ENCODE measurements around the gene METTL24. TPM values are rescaled to one million over a fixed set of nuclear protein-coding genes. Genes with fewer than 3 reads are reported as not detected.

The METTL24 gene
- total RNA-seq, 1 donor = 0.09 TPM

DNA sequence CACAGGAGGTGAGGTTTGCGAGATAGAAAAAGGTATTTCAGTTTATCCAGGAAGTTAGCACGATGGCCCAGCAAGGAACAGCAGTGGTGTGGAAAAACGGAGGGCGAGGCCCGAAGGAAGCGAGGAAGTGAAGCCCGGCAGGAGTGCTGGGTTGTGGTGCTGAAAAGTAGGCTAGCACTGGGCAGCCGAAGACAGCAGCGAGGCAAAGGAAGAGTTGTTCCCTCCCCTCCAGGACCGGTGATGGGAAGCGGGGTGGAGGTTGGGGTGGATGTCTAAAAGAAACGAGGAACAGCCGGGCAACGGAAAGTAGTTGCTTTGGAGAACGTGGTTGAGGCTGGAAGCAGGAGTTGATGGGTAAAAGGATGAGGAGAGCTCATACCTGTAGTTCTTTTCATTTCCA lies 1.4 kb downstream of the METTL24 start:
- DNase-seq (ENCODE audit: low read depth) = no peak
- no peak overlapping the region for H3K4me3 ChIP-seq (ENCODE audit: low read depth, low read length)
- TF ChIP-seq, protein P1, sequence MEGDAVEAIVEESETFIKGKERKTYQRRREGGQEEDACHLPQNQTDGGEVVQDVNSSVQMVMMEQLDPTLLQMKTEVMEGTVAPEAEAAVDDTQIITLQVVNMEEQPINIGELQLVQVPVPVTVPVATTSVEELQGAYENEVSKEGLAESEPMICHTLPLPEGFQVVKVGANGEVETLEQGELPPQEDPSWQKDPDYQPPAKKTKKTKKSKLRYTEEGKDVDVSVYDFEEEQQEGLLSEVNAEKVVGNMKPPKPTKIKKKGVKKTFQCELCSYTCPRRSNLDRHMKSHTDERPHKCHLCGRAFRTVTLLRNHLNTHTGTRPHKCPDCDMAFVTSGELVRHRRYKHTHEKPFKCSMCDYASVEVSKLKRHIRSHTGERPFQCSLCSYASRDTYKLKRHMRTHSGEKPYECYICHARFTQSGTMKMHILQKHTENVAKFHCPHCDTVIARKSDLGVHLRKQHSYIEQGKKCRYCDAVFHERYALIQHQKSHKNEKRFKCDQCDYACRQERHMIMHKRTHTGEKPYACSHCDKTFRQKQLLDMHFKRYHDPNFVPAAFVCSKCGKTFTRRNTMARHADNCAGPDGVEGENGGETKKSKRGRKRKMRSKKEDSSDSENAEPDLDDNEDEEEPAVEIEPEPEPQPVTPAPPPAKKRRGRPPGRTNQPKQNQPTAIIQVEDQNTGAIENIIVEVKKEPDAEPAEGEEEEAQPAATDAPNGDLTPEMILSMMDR (IDR thresholded peaks at IDR 0.05; ENCODE audit: insufficient read depth, low read length) = no peak

DNA sequence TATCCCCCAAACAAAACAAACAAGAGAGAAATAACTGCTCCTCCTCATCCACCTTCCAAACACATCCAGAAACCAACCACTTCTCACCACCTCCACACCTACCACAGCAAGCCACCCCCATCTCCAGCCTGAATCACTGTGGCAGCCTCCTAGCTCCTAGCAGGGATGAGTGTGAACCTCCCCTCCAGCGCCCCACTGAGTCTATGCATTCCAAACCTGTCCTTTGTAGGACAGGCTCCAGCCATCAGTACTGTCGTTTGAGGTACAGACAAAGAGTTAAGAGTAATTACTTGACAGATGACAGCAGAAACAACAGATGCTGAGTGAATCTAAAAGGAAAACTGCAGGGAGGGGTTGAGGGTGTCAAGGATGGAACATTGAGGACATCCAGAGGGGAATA lies 2.4 kb downstream of the METTL24 start:
- no peak for DNase-seq (ENCODE audit: low read depth)
- no peak overlapping the region for H3K4me3 ChIP-seq (ENCODE audit: low read depth, low read length)
- TF ChIP-seq, protein P1 (IDR thresholded peaks at IDR 0.05; ENCODE audit: insufficient read depth, low read length) = no peak

- TF ChIP-seq, protein P1 (IDR thresholded peaks at IDR 0.05; ENCODE audit: insufficient read depth, low read length) = no peak
These were observed 3.1 kb downstream of the METTL24 start for GRCh38 chr6:110355022-110355421.

GRCh38 chr6:110354153-110354552 lies 4.0 kb downstream of the METTL24 start:
- no peak overlapping the region for H3K4me3 ChIP-seq (ENCODE audit: low read depth, low read length)
- DNase-seq (ENCODE audit: low read depth) = no peak
- TF ChIP-seq, protein P1 (IDR thresholded peaks at IDR 0.05; ENCODE audit: insufficient read depth, low read length) = no peak

More at GRCh38 chr6:110355022-110355421, 3.1 kb downstream of the METTL24 start:
- no peak for DNase-seq (ENCODE audit: low read depth)
- no peak overlapping the region for H3K4me3 ChIP-seq (ENCODE audit: low read depth, low read length)

GRCh38 chr6:110353457-110354001 lies 4.6 kb downstream of the METTL24 start:
- DNase-seq (ENCODE audit: low read depth) = no peak
- TF ChIP-seq, protein P1 (IDR thresholded peaks at IDR 0.05; ENCODE audit: insufficient read depth, low read length) = no peak

GRCh38 chr6:110352563-110353262 lies 5.4 kb downstream of the METTL24 start:
- no peak overlapping the region for H3K4me3 ChIP-seq (ENCODE audit: low read depth, low read length)
- TF ChIP-seq, protein P1 (IDR thresholded peaks at IDR 0.05; ENCODE audit: insufficient read depth, low read length) = no peak
- peak; percentile 46 for DNase-seq (ENCODE audit: low read depth)

More at GRCh38 chr6:110353457-110354001, 4.6 kb downstream of the METTL24 start:
- H3K4me3 ChIP-seq (ENCODE audit: low read depth, low read length) = no peak overlapping the region

Measured in fibroblast of the aortic adventitia (primary cell).